NCI-H2227 treated with DMSO at 0.1 percent for 48 hours (cell line): ENCODE measurements around the gene MASP1.
"Not testable (repeated sequence)": the region's sequence is repeated elsewhere in the genome, so short reads cannot be mapped to it uniquely, and the experiment has no call there.

Experiments used
- DNase-seq: peaks from one replicate; lab custom pipeline; 2025; lab: John Stamatoyannopoulos, UW

MASP1 gene

DNA sequence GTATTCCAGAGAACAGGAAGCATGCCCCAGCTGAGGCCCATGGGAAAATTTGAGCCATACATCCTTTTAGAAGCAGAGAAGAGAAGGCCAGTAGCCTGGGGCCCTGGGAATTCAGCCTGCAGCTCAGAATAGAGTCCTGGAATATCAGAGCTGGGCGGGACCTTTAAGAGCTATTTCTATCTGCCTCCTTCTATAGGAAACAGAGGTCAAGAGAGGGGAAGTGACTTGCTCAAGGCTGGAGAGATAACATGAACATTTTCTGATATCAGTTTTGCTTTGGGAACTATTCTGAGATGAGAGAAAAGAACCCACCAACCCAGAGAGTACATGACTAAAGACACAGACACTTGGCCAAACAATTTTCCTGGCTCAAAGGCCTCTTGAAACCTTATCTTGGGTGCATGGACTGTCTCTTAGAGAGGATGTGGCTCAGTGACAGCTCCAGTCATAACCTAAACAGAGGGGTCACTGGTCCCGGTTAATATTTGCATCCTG is 26.0 kb downstream of the MASP1 start:
- DNase-seq = no peak

DNA sequence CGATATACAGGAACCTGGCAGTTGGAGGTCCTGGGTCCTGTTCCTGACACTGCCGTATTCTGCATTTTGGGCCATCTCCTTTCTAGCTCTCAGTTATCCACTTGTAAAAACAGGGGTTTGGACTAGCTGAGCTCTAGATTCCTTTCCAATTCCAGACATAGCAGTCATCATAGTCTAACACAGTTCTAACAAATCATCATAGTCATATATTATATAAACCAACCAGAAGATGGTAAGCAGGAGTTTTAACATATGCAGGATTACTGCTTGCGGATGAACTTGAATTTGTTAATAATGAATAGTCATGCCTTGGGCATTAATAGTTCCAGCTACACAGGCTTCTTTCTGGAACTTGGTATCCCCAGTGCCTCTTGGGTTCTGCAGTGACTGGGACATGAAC is 26.6 kb downstream of the MASP1 start:
- no peak for DNase-seq

DNA sequence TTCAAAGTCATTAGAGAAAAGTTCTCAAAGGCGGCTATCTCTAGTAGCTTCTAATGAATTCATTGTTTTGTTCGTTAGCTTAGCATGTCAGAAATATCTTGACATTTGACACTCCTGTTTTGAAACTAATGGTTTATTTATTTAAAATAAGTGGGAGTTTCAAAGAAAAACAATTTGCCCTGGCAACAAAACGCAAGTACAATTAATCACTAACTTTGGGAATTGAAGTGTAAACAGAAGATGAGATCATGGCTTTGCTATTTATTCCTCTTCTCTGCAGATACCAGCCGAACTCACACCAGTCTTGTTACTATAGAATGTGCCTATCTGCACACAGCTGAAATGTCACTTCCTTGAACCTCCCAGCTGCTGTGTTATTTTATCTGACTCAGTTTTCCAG is 27.5 kb downstream of the MASP1 start:
- no peak for DNase-seq

DNA sequence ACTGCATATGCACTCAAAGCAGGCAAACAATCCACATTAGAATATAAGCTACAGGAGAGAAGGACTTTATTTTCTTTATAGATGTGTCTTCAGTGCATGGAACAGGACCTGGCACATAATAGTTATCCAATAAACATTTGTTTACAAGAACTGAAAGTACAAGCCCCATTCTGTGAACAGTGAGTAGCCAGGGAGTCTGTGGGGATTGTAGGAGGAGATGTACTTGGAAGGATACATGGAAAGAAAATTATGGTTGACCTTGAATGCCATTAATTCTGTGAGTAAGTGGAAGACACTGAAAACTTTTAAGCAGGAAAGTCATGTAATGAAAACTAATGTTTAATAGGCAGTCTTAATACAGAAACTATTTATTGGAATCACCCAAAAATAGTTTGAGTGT is 28.3 kb downstream of the MASP1 start:
- DNase-seq = no peak

DNA sequence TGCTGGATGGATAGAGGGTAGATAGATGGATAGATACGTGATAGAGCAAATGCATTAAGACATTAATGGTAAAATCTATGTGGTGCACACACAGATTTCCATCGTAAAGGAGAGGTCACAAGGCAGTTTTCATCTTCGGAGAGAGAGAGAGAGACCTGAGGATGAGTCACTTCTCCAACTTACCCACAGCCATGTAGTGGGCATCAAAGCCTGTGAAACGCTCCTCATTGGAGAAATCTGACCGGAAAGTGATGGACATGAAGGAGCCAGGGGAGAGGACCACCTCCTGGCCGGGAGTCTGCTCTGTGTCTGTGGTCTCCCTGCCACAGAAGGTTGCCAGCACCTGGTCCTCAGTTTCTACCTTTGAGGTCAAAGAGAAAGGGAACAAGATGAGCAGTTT is 29.2 kb downstream of the MASP1 start:
- DNase-seq = no peak

DNA sequence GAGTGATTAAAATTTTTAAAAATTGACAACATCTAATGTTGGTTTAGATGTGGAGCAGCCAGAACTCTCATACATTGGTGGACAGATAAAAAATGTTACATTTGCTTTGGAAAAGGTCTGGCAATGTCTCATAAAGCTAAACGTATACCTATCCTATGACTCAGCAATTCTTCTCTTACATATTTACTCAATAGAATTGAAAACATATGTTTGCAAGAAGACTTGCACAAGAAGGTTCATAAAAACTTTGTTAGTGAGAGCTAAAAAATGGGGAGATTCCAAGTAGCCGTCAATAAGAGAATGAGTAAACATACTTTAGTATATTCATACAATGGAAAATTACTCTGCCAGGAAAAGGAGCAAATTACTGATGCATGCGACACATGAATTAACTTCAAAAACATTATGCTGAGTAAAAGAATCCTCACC is 30.0 kb downstream of the MASP1 start:
- no peak for DNase-seq

DNA sequence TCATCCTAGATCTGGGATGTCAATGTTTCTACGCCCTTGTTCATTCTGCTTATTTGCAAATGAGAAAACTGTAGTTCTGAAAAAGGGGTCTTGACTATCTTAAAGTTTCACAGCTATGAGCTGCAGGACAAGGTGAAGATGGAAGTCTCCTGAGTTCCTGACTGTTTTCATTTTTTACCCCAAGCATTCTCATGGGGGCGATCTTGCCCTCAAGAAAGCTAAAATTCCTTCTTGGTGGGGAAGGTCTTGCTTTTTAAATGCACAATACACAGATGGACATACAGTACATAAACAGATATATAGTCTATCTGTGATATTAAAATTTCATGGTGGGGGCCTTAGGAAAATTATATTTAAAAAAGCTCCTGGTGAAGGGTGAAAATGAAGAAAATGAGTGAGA is 32.4 kb downstream of the MASP1 start:
- no peak for DNase-seq

DNA sequence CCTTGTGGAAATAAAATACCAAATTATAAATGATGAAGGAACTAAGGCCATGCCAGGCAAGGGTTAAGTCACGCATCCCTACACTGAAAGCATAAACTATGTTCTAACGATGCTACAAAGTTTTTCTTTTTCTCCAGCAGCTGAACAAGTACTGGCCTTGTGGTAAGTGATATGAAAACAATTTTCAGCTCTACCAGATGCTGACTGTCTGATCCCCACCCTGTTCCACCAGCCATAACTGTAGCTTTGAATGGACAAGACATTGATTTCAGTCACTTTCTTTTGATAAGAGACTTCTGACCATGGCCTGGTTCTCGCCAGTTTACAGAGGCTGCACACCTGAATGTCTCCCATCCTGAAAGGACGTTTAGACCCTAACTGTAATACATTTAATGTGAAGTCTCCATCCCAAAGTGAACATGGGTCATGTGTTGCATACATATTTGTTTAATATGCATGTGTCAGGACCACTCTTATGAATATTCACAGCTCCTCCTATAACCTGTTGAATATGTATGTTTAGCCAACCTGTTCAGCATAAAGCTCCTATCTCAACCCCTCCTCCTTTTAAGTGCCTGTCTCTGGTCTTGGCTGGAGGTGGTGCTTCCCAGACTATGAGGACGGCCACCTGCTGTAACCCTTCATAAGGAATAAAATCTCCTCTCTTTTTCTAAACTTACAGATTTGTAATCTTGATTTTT is 33.4 kb downstream of the MASP1 start:
- DNase-seq = no peak

DNA sequence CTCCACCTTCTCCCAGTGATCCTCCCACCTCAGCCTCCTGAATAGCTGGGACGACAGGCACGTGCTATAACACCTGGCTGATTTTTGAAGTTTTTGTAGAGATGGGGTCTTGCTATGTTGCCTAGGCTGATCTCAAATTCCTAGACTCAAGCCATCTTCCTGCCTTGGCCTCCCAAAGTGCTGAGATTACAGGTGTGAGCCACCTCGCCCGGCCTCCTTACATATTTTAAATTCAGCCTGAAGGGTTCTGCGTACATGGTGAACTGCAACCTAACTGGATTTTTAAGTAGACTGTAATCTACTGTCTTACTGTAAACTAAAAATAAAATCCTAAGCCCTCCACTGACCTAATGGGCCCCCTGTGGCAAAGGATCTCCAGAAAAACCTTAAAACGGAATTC is 34.1 kb downstream of the MASP1 start:
- no peak for DNase-seq

DNA sequence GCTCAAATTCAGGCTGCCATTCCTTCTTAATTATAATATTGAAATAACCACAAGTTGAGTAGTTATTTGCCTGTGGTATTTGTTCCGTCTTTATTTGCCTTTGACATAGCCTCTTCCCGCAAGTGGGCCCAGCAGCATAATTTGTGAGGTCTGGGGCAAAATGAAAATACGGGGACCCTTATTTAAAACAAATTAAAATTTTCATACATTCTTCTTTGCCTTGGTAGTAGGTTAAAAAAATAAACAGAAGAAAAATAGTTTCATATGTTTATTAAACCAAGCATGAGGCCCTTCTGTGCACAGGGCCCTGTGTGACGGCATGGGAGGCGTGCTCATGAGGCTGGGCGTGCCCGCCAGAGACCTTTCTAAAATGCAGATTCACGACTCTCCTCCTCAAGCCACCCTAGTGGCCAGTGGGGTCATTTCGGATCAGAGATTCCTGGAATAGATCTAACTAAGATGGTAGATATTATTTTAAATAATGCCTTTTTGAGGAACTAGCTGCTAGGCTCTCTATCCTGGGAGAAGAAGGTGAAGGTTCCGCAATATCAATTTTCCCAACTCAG is 35.4 kb downstream of the MASP1 start:
- DNase-seq = no peak

DNA sequence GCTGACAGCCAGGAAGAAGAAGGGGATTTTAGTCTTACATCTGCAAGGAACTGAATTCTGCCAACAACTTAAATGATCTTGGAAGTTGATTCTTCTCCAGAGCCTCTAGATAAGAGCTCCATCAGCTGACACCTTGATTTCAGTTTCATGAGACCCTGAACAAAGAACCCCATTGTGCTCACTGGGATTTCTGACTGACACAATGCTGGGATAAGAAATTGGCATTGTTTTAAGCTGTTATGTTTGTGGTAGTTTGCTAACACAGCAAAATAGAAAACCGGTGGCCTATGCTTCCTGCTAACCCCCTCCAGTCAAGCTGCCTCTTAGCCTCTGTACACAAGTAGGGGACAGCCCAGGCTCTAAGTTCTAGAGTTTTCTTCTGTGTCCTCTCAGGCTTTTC is 36.2 kb downstream of the MASP1 start:
- no peak for DNase-seq

DNA sequence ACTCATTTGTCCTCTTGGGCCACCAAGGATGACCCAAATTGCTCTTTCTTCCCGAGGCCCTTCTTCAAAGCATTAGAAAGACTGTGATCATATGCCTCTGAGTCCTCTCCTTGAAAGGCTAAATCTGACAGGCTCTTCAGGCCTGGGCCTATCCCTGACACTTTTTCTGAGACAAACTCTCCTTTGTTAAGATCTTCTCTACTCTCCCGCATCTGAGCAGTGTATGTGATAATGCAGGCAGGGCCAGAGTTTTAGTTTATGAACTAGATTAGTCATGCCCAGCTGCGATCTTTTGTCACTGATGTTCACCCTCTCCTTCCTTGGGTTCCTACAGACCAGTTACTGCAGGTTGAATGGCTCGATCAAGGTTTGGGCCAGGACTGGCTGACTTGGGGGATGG is 39.2 kb downstream of the MASP1 start:
- no peak for DNase-seq

DNA sequence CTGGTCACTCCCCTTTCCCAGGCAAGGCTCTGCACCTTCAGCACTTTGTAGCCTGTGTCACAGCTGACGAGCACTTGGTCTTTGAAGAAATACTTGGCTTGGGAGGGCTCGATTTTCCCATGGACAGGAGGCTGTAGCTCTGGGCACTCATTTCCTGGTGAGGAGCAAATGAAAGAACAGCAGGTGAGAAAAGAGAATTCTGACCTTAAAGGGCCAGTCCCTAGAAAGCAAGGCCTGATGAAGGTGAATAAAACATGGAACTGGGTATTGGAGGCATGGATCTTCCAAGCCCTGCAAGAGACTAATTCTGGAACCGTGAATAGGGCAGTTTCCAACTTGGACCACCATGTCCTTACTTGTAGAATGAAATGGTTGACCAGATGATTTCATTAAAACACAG is 39.9 kb downstream of the MASP1 start:
- DNase-seq = no peak

DNA sequence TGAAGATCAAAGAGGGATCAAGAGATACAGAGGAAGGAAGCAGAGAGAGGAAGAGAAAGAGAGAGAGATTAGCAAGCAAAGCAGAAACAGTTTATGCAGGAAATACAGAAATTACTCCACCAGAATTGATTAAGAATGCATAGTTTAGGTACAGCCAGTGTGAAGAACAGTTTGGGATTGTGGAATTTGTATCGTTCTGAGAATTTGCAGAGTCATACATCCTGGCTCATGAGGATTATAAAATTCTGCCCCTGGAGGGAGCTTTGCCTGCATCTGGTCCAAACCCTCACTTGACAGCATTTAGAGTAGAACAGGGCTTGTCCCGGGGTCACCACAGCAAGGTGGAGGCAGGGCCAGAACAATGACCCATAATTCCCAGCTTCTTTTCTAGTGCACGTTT is 44.1 kb downstream of the MASP1 start:
- DNase-seq = no peak

DNA sequence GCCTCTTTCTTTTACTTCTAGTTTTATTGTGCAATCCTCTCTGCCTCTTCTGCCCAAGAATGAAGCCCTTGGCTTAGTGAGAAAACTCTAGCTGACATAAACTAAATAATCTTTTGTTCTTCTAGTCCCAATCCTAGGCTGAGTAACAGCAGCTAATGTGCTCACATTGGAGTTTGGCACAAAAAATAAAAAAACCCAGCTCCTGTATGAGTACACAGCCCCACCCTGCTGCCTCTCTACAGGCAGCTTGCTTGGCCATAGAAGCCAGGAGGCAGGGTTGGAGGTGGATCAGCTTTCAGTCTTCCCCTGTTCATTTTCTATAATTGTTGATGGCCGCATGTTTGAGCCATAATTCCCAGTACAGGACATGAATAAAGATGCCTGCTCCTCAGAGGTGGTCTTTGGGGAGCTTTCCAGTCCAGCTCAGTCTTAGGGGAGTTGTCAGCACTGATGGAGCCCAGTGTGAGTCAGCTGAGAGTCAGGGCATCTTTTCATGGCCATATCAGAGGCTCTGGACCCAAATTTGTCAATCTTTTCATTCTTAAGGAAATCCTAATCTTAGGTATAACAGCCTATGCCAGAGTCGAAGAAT is 47.5 kb downstream of the MASP1 start:
- DNase-seq = no peak

DNA sequence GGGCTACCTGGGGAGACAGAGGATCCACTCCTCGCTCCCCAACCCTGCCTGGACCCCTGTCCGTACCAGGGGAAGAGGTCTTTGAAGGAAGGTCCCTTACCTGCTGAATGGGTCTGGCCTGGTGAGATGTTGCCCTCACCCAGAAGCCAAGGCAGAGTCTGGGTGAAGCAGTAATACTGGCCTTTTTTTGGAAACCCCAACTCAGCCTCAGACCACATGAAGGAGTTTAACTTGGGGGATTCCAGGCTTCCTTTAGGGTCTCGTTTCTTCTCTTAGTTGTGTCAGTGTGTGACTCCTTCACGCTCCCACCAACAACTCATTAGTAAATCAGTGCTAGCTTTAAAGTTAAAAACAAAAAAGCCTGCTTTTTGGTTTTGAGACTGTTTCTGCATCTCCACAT is 48.6 kb downstream of the MASP1 start:
- no peak for DNase-seq

DNA sequence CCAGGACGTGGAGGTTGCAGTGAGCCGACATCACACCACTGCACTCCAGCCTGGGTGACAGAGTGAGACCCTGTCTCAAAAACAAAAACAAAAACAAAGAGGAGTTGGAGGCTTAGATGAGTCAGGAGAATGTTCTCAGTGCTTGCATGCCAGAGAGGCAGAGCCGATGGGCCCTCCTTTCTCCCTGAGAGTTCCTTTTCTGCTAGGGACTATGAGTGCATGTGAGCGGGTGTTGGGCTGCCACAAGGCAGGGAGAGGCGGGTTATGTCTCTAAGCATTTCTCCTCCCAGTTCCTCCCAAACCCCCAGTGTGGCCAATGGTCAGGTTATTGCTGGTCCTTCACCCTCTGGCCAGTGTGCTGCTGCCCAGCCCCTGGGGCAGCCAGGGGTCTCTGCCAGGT is 49.1 kb downstream of the MASP1 start:
- DNase-seq = no peak

DNA sequence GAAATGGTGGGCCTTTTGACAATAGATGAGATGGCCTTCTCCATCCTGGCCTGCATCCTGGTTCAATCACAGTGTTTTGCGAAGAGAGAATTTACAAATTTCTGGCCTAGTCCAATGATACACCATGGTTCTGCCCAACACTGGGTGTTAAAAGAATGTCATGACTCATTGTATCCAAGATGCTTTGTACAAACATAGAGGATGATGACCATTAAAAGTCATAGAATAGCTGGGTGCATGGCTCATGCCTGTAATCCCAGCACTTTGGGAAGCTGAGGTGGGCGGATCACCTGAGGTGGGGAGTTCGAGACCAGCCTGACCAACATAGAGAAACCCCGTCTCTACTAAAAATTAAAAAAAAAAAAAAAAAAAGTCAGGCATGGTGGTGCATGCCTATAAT is 52.7 kb downstream of the MASP1 start:
- not testable (repeated sequence) for DNase-seq

DNA sequence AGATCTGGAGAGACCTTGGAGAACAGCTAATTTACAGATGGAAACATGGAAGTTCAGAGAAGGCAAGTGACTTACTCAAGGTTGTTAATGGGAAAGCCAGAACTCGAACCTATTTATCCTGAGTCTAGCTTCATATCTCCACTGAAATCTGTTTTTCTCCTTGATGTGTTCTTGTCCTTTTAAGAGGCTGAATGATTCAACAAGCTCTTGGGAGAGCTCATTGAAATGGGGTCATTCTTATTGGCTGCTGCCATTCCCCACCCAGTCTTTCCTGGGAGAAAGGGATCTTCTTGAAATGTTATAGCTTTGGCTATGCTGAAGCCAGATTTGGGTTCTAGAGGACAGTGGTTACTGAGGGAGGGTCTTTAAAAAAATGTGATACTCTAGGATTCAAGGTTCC is 53.3 kb downstream of the MASP1 start:
- no peak for DNase-seq

DNA sequence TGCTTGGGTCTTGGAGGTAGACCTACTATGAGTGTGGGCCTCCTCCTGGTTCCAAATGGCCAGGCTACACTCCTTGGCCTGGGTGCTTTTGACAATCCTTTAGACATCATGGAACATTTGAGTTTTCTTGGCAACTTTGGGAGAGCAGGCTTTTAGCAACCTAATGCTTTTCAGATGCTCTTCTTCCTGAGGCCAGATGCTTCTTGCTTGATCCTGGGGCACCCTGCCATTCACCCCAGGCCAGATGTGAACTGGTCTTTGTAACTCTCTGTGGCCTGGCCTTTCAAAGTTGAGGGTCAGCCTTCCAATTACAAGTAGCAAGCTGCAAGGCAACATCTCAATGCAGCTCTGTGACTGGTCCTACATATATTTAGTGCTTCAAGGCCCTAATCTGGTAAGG is 53.8 kb downstream of the MASP1 start:
- DNase-seq = no peak

DNA sequence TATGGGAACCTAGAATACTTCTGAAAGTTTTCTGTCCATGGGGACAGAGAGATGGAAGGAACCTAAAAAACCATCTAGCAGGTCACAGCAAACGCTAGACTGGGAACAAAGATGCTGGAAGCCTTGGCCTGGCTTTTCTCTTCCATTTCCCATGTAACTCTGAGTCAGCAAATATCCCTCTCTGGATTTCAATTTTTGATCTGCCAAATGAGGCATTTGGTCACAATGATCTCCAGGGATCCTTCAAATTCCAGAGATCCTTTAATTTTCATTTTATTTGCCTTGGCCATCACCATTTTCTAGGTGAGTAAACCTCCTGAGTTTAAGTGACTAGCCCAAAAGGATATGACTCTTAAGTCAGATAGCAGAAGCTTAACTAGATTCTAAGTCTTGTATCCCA is 54.6 kb downstream of the MASP1 start:
- DNase-seq = no peak

DNA sequence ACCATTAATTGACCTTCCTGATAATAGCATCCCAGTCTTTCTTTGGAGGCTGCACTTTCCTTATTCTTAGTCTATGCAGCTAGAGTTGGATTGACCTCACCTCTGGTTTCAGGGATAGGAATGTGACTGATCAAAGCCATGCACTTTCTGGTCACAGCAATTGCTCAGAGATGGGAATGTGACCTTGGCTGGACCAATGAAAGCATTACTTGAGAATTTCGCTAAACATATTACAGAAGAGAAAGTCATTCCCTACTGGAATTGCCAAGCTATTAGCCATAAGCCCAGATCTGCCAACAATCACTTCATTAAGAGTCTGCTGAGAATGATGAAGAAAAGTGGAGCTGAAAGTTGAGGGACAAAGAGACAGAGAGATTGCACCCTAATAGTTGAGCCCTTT is 61.5 kb downstream of the MASP1 start:
- no peak for DNase-seq

DNA sequence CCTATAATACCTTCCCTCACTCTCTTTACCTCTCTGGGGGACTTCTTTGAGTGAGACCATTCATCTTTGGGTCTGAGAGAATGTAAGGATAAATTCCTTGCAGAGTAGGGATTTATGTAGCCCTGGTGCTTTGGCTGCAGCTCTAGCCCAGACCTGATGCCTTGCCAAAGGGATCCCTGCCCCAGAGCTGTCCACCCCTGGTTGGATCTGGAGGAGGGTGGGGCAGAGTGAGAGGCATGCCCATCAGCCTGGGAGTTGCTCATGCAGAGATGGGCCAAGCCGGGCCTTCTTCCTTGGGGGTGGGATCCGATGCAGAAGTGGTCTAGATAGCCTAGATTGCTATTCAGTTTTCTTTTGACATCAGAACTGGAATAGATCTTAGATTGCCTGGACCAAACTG is 62.8 kb downstream of the MASP1 start:
- no peak for DNase-seq
